Central memory CD8-positive, alpha-beta T cell (primary cell): Measurements from ENCODE around the gene KCNJ13.
"Not testable (repeated sequence)": the region's sequence is repeated elsewhere in the genome, so short reads cannot be mapped to it uniquely, and the experiment has no call there.

Source experiments
- ATAC-seq: fragments of 150-1000 bp; cut with Tn5 transposase; replicated peaks from 2 replicates; pipeline ENCODE4 v1.10.0; 2022; ENCODE audit warnings: mild to moderate bottlenecking, moderate FRiP score, moderate number of reproducible peaks; ENCODE audit not compliant: poor library complexity, severe bottlenecking; ENCODE audit errors: extremely low read depth
- DNase-seq, 2 donors: peaks; one replicate each; pipeline ENCODE4 v3.0.0; 2021; ENCODE audit warnings: low spot score in 2 of 2
- H3K27ac Mint-ChIP-seq: one replicate; pipeline ENCODE4 v1.8.0; 2022; ENCODE audit warnings: low read depth, mild to moderate bottlenecking, moderate library complexity, mixed read lengths
- H3K27me3 Mint-ChIP-seq: one replicate; pipeline ENCODE4 v1.8.0; 2022; ENCODE audit warnings: mixed read lengths
- H3K36me3 Mint-ChIP-seq: one replicate; pipeline ENCODE4 v1.8.0; 2022; ENCODE audit warnings: mild to moderate bottlenecking, moderate library complexity, mixed read lengths; ENCODE audit not compliant: insufficient read depth
- H3K4me1 Mint-ChIP-seq: one replicate; pipeline ENCODE4 v1.8.0; 2022; ENCODE audit warnings: mixed read lengths
- H3K4me3 Mint-ChIP-seq: one replicate; pipeline ENCODE4 v1.8.0; 2022; ENCODE audit warnings: mild to moderate bottlenecking, moderate library complexity, mixed read lengths
- H3K9me3 Mint-ChIP-seq: one replicate; pipeline ENCODE4 v1.8.0; 2022; ENCODE audit warnings: mixed read lengths

The KCNJ13 gene

DNA sequence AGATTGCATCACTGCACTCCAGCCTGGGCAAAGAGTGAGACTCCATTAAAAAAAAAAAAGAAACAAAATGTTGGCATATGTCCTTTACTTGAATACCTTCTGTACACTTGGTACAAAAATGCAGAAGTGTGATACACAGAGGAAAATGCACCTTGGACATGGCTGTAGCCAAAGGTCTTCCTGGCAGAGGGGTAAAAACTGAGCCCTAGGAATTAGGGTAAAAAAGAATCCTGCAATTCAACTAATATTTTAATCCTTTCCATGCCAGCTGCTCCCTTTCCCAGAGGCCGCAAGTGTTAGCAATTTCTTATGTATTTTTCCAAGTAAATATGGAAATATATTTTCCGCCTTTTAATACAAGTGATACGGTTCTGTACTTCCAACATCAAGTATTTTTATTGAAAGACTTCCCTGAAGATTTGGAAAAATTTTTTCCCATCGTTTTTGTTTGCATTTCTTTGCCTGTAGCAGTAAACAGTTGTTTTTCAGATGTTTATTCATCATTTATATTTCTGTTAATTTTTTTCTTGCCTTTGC, 26.2 kb downstream of the KCNJ13 start:
- DNase-seq (no peak), ATAC-seq (no peak)
- no peaks in the 10 kb centered on the region for H3K9me3 Mint-ChIP-seq
- H3K4me3 Mint-ChIP-seq = no peak overlapping the region
- H3K27me3 Mint-ChIP-seq = no peaks in the 10 kb centered on the region
- H3K36me3 Mint-ChIP-seq = peaks cover 32% of the 10 kb centered on the region
- H3K4me1 Mint-ChIP-seq = no peaks in the 10 kb centered on the region
- H3K27ac Mint-ChIP-seq = peak overlapping the region; percentile 58

DNA sequence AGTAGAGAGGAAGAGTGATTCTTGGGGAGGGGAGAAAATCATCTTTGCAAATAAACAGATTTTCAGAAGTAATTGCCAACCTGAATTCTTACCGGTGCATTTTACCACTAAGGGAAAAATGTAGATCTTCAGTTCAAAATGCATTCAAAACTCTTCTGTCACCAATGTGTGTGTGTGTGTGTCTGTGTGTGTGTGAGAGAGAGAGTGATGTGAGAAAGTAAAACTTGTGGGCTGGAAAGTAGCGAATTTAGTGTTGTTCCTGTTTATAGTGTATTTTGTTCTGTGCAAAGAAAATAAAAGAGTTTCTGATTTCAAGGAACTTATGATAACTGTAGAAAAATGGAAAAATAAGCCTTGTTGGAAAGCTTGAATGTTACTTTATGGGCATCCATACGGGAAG, 27.0 kb downstream of the KCNJ13 start:
- Mint-ChIP-seq H3K9me3 (no peaks in the 10 kb centered on the region), H3K4me1 (no peaks in the 10 kb centered on the region), H3K27ac (peak overlapping the region; percentile 6), H3K27me3 (no peaks in the 10 kb centered on the region), H3K4me3 (no peak overlapping the region), H3K36me3 (peaks cover 32% of the 10 kb centered on the region)
- no peak for DNase-seq
- ATAC-seq = no peak

DNA sequence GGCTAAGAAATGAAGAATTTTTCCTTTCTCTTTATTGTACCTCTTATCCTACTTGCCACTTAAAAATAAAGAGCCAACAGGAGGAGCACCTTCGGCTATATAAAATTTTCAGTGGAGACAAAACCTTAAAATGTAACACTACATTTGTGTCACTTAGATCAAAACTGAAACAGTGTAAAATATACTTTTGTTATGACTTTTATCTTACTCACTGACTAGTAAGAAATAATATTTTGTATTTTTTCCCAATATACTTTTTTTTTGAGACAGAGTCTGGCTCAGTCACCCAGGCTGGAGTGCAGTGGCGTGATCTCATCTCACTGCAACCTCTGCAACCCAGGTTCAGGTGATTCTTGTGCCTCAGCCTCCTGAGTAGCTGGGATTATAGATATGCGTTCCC, 28.3 kb downstream of the KCNJ13 start:
- H3K36me3 Mint-ChIP-seq = peaks cover 28% of the 10 kb centered on the region
- no peak overlapping the region for H3K4me3 Mint-ChIP-seq
- DNase-seq = no peak
- no peak overlapping the region for H3K27ac Mint-ChIP-seq
- no peaks in the 10 kb centered on the region for H3K27me3 Mint-ChIP-seq
- no peaks in the 10 kb centered on the region for H3K9me3 Mint-ChIP-seq
- no peak for ATAC-seq
- peaks cover under 1% of the 10 kb centered on the region for H3K4me1 Mint-ChIP-seq

DNA sequence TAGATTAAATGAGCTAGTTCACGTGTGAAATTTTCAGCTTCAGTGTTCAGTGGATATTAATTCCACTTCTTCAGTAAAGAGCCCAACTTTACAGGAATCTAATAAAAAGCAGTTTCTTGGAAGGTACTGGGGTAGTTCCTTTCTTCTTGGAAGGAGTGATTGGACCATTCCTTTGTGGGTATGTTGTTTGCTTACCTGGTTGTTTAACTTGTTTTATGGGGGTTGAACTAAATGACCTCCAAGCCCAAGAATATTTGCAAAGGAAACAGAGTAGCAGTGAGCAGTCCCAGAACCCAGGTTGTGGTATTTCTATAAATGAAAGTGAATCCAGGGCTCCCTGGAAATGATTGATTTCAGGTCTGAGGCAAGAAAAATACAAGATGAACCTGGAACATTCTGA, 31.4 kb downstream of the KCNJ13 start:
- H3K4me3 Mint-ChIP-seq = no peak overlapping the region
- peaks cover 22% of the 10 kb centered on the region for H3K36me3 Mint-ChIP-seq
- H3K27me3 Mint-ChIP-seq = no peaks in the 10 kb centered on the region
- H3K9me3 Mint-ChIP-seq = no peaks in the 10 kb centered on the region
- peaks cover 13% of the 10 kb centered on the region for H3K4me1 Mint-ChIP-seq
- H3K27ac Mint-ChIP-seq = no peak overlapping the region
- DNase-seq (no peak), ATAC-seq (no peak)

DNA sequence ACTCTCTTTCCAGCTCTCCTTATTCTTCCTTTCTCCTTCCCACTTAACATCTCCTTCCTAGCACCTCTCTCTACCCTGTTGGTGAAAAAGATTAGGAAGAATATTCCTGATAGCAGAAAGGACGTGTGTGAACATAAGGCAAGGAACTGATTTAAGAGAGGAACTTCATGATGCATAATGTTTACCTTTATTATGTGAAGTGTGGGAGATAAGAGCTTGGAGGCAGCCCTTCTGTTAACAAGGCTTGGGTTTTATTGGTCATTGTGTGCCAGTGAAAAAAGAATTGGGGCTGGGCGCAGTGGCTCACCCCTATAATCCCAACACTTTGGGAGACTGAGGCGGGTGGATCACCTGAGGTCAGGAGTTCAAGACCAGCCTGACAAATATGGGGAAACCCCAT, 34.4 kb downstream of the KCNJ13 start:
- peaks cover 13% of the 10 kb centered on the region for H3K4me1 Mint-ChIP-seq
- no peaks in the 10 kb centered on the region for H3K9me3 Mint-ChIP-seq
- no peak overlapping the region for H3K4me3 Mint-ChIP-seq

DNA sequence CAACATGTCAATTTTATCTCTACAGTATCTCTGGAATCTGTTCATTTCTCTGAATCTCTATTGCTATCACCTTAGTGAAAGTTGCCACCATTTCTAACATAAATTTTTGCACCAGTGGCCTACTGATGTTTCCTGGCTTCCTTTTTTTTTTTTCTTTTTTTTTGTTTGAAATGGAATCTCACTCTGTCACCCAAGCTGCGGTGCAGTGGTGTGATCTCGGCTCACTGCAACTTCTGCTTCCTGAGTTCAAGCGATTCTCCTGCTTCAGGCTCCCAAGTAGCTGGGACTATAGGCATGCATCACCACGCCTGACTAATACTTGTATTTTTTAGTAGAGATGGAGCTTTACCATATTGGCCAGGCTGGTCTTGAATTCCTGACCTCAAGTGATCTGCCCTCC, 35.1 kb downstream of the KCNJ13 start:
- Mint-ChIP-seq H3K4me3 (no peak overlapping the region), H3K9me3 (no peaks in the 10 kb centered on the region), H3K27ac (no peak overlapping the region), H3K27me3 (no peaks in the 10 kb centered on the region), H3K36me3 (peaks cover 19% of the 10 kb centered on the region), H3K4me1 (peaks cover 13% of the 10 kb centered on the region)
- ATAC-seq (no peak), DNase-seq (no peak)

More for the DNA sequence above, 34.4 kb downstream of the KCNJ13 start:
- H3K27me3 Mint-ChIP-seq = no peaks in the 10 kb centered on the region
- DNase-seq (no peak), ATAC-seq (no peak)
- peaks cover 16% of the 10 kb centered on the region for H3K36me3 Mint-ChIP-seq
- no peak overlapping the region for H3K27ac Mint-ChIP-seq

DNA sequence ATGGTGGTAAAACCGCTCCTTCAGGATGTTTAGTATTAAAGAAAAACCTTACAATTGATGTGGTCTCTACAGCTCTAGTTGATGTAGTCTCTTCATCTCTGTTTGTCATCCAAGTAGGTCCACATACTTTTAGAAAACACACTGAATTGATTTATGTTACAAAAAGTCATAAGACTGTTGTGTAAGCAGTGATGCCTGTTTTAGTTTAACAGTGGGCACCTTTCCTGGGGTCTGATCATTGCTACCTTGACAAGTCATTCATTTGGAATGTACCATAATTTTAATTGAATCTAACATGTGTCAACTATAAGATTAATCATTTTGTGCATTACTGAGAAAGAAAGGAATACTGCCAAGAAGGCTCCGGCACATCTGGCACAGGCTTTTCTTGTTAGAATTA, 44.9 kb downstream of the KCNJ13 start:
- no peaks in the 10 kb centered on the region for H3K27me3 Mint-ChIP-seq
- ATAC-seq (no peak), DNase-seq (no peak)
- peaks cover 14% of the 10 kb centered on the region for H3K4me1 Mint-ChIP-seq
- H3K9me3 Mint-ChIP-seq = no peaks in the 10 kb centered on the region
- no peak overlapping the region for H3K27ac Mint-ChIP-seq
- H3K4me3 Mint-ChIP-seq = no peak overlapping the region
- H3K36me3 Mint-ChIP-seq = peaks cover 33% of the 10 kb centered on the region

DNA sequence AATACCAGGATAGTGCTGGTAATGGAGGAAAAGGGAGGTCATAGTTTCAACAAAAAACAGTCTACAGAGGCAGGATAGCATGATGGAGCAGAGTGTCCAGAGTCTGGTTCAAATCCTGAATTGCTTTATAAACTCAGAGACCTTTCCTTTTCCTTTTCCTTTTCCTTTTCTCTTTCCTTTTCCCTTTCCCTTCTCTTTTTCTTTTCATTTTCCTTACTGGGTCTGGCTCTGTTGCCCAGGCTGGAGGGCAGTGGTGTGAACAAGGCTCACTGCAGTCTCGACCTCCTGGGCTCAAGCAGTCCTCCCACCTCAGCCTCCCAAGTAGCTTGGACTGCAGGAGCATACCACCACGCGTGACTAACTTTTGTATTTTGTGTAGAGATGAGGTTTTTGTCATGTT, 47.6 kb downstream of the KCNJ13 start:
- Mint-ChIP-seq H3K27me3 (no peaks in the 10 kb centered on the region), H3K4me3 (no peak overlapping the region), H3K4me1 (peaks cover 22% of the 10 kb centered on the region), H3K9me3 (no peaks in the 10 kb centered on the region), H3K27ac (peak overlapping the region; percentile 81), H3K36me3 (peaks cover 38% of the 10 kb centered on the region)
- ATAC-seq = no peak
- no peak for DNase-seq

DNA sequence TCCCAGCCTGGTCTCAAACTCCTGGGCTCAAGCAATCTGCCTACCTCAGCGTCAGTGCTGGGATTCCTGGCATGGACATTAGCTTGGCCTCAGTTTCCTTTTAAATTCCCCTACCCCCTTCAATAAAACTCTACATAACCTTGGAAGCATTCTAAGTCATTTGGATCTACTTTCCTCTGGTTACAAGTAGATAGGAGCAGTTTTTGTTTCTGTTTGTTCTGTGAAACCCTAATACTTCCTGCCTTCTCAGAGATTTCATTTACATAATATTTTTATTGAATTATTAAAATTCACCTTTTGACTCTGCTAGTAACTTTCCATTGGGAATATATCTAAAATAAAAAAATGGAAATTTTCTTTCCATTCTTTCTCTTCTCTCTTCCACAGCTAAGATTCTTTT, 53.3 kb downstream of the KCNJ13 start:
- Mint-ChIP-seq H3K9me3 (no peaks in the 10 kb centered on the region), H3K4me1 (peaks cover 37% of the 10 kb centered on the region), H3K27me3 (no peaks in the 10 kb centered on the region), H3K36me3 (peaks cover 30% of the 10 kb centered on the region), H3K27ac (peak overlapping the region; percentile 54), H3K4me3 (no peak overlapping the region)
- ATAC-seq = no peak
- DNase-seq = no peak

DNA sequence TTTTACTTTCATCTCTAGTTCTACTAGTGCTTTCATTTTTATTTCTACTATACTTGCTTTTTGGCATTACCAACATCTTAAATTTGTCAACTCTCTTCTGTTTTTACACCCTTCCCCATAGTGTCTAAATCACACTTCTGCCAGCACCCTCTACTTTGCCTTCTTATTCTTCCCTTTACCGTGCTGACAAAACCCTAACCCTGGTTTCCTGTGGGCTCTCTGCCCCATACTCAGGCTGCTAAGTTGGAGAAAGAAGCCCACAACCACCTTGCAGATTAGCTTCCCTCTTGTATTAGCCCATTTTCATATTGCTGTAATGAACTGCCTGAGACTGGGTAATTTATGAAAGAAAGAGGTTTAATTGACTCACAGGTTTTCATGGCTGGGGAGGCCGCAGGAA, 54.5 kb downstream of the KCNJ13 start:
- H3K4me3 Mint-ChIP-seq = peak overlapping the region; percentile 1
- H3K27me3 Mint-ChIP-seq = no peaks in the 10 kb centered on the region
- DNase-seq (no peak), ATAC-seq (peak; percentile 68)
- H3K4me1 Mint-ChIP-seq = peaks cover 35% of the 10 kb centered on the region
- no peaks in the 10 kb centered on the region for H3K9me3 Mint-ChIP-seq
- H3K27ac Mint-ChIP-seq = peak overlapping the region; percentile 69
- peaks cover 26% of the 10 kb centered on the region for H3K36me3 Mint-ChIP-seq

DNA sequence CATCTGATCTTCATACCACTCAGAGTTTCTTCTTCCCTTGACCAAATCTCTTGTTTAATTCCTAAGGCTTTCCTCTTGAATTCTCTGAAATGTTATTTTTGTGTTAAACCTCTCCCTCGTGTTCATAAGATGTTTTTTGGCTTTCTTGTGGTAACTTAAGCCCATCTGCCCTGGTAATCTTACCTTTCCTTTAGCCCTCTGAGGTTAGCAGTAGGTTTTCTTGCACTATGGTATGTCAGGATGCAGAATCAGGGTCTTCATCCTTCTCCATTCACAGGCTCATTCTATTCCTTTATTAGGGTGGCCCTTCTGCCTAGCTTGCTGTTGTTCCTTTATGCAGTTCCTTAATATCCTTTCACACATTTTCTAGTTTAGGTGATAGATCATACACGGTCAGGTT, 55.1 kb downstream of the KCNJ13 start:
- no peaks in the 10 kb centered on the region for H3K9me3 Mint-ChIP-seq
- DNase-seq (no peak), ATAC-seq (no peak)
- H3K4me1 Mint-ChIP-seq = peaks cover 39% of the 10 kb centered on the region
- peak overlapping the region; percentile 69 for H3K27ac Mint-ChIP-seq
- H3K27me3 Mint-ChIP-seq = no peaks in the 10 kb centered on the region
- peak overlapping the region; percentile 1 for H3K4me3 Mint-ChIP-seq
- peaks cover 28% of the 10 kb centered on the region for H3K36me3 Mint-ChIP-seq

DNA sequence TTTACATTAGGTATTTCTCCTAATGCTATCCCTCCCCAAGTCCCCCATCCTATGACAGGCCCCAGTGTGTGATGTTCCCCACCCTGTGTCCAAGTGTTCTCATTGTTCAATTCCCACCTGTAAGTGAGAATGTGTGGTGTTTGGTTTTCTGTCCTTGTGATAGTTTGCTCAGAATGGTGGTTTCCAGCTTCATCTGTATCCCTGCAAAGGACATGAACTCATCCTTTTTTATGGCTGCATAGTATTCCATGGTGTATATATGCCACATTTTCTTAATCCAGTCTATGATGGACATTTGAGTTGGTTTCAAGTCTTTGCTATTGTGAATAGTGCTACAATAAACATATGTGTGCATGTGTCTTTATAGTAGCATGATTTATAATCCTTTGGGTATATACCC, 56.3 kb downstream of the KCNJ13 start:
- H3K4me1 Mint-ChIP-seq = peaks cover 43% of the 10 kb centered on the region
- DNase-seq, H3K4me3 Mint-ChIP-seq, H3K27ac Mint-ChIP-seq, H3K9me3 Mint-ChIP-seq, H3K27me3 Mint-ChIP-seq, ATAC-seq: not testable (repeated sequence)
- peaks cover 24% of the 10 kb centered on the region for H3K36me3 Mint-ChIP-seq
